GM23338 (cell line): ENCODE data around the gene UVRAG.

Experiments used
- CREB1 ChIP-seq: fragments of 250-450 bp; sonication (Bioruptor Pico); IDR thresholded peaks from 2 replicates; pipeline ENCODE4 v1.5.0; 2020; ENCODE audit warnings: low read depth, mild to moderate bottlenecking, moderate library complexity
- EZH2 ChIP-seq: fragments of 200-600 bp; sonication (generic); IDR thresholded peaks from one replicate; pipeline ENCODE4 v1.8.0; 2017; ENCODE audit warnings: antibody characterized with exemption, mild to moderate bottlenecking, low read depth; ENCODE audit not compliant: unreplicated experiment
- EZH2phosphoT487 ChIP-seq: fragments of 200-600 bp; sonication (generic); IDR thresholded peaks from one replicate; pipeline ENCODE4 v1.8.1; 2018; ENCODE audit warnings: antibody characterized with exemption; ENCODE audit not compliant: unreplicated experiment
- JUNB ChIP-seq: IDR thresholded peaks from one replicate; pipeline ENCODE4 v1.6.1; 2016; ENCODE audit warnings: antibody characterized with exemption; ENCODE audit not compliant: unreplicated experiment
- POLR2AphosphoS5 ChIP-seq: IDR thresholded peaks from 2 replicates; pipeline ENCODE4 v1.6.1; 2016; ENCODE audit warnings: antibody characterized with exemption, low read depth
- REST ChIP-seq: IDR thresholded peaks from one replicate; pipeline ENCODE4 v1.6.1; 2018; ENCODE audit warnings: antibody characterized with exemption; ENCODE audit not compliant: unreplicated experiment
- ZNF114 ChIP-seq: fragments of 250-450 bp; sonication (Bioruptor Pico); IDR thresholded peaks from 2 replicates; pipeline ENCODE4 v1.5.0; 2020; ENCODE audit warnings: mild to moderate bottlenecking, moderate library complexity
- TF ChIP-seq, protein P1 (sequence below), 2 experiments: fragments of 200-600 bp in 1 of 2; sonication (generic) in 1 of 2; conservative IDR thresholded peaks; 2 replicates each; pipeline versions ENCODE4 v1.5.1 to v1.6.1; 2016 to 2017; ENCODE audit warnings: antibody characterized with exemption in 2 of 2, low read depth in 2 of 2, mild to moderate bottlenecking in 2 of 2, moderate library complexity in 1 of 2

DNA sequence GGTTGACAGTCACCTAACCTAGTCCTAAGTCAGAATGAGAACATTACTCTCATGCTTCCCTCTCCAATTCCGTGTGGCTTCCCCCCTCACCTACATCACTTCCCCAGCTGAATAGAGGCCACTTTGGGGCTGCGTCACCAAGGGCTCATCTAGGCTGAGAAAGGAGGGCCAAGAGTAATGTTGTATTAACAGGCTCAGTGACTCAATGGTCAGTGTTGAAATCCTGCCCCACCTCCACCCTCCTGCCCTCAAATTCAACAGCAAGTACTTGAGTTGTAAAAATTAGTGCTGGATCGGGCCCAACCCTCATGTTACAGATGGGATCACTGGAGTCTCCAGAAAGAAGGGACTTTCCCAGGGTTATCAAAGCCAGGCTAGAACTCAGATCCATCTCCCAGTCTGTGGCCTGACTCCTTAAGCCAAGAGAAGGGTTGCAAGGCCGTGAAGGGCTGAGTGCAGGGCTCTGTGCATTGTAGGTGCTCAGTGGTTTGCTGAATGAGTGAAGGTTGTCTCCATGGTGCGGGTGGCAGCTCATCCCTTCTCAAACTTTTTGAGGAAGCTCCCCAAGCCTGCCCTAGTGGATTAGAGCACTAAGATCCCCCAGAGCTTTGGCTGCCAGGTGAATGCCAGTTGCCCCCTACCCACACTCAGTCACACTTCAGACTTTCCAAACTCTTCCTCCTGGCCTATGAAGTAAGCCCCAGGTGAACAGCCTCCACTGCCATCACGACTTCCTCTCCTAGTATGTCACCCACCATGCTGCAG lies 43.2 kb upstream of the UVRAG start:
- TF ChIP-seq, protein P1, sequence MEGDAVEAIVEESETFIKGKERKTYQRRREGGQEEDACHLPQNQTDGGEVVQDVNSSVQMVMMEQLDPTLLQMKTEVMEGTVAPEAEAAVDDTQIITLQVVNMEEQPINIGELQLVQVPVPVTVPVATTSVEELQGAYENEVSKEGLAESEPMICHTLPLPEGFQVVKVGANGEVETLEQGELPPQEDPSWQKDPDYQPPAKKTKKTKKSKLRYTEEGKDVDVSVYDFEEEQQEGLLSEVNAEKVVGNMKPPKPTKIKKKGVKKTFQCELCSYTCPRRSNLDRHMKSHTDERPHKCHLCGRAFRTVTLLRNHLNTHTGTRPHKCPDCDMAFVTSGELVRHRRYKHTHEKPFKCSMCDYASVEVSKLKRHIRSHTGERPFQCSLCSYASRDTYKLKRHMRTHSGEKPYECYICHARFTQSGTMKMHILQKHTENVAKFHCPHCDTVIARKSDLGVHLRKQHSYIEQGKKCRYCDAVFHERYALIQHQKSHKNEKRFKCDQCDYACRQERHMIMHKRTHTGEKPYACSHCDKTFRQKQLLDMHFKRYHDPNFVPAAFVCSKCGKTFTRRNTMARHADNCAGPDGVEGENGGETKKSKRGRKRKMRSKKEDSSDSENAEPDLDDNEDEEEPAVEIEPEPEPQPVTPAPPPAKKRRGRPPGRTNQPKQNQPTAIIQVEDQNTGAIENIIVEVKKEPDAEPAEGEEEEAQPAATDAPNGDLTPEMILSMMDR (conservative IDR thresholded peaks at IDR 0.05; ENCODE audit: low read depth in 2 of 2), result no peak
- no peak for TF ChIP-seq POLR2AphosphoS5
- TF ChIP-seq EZH2, result no peak
- TF ChIP-seq REST, result no peak
- no peak for TF ChIP-seq EZH2phosphoT487
- TF ChIP-seq CREB1, result no peak
- TF ChIP-seq JUNB, result no peak
- TF ChIP-seq ZNF114 (CRISPR knock-in tag), result no peak
